ENCODE measurements around the gene PDGFC.

PDGFC gene

DNA sequence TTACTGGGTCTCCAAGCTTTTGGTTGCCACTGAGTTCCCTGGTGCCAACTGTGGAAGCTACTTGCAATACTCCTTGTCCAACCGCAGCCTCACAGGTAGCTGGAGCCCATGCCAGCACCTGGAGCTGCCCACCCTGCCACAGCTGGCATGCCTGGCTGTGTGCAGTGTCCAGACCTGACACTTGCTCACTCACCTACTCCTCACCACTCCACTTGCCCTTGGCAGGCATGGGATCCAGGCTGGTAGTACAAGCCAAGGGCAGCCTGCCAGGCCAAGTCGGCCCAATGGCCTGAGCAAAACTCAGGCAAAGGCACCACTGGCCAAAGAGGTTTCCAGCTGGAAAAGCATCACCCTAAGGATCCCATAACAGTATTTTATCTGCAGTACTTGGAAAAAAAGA is 246.3 kb downstream of the PDGFC start:
- DNase-seq (ENCODE audit: extremely low spot score): no peak
- TF ChIP-seq, protein P1, sequence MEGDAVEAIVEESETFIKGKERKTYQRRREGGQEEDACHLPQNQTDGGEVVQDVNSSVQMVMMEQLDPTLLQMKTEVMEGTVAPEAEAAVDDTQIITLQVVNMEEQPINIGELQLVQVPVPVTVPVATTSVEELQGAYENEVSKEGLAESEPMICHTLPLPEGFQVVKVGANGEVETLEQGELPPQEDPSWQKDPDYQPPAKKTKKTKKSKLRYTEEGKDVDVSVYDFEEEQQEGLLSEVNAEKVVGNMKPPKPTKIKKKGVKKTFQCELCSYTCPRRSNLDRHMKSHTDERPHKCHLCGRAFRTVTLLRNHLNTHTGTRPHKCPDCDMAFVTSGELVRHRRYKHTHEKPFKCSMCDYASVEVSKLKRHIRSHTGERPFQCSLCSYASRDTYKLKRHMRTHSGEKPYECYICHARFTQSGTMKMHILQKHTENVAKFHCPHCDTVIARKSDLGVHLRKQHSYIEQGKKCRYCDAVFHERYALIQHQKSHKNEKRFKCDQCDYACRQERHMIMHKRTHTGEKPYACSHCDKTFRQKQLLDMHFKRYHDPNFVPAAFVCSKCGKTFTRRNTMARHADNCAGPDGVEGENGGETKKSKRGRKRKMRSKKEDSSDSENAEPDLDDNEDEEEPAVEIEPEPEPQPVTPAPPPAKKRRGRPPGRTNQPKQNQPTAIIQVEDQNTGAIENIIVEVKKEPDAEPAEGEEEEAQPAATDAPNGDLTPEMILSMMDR (IDR thresholded peaks at IDR 0.05; ENCODE audit: control extremely low read depth, extremely low read depth, low read depth, missing control alignments): no peak
- POLR2A ChIA-PET: no interaction called here
- CTCF ChIA-PET: interaction anchor here (0.9 kb wide), 1 partner anchor 16 kb away, joined by 4 read pairs; no protein-coding TSS in a partner anchor

DNA sequence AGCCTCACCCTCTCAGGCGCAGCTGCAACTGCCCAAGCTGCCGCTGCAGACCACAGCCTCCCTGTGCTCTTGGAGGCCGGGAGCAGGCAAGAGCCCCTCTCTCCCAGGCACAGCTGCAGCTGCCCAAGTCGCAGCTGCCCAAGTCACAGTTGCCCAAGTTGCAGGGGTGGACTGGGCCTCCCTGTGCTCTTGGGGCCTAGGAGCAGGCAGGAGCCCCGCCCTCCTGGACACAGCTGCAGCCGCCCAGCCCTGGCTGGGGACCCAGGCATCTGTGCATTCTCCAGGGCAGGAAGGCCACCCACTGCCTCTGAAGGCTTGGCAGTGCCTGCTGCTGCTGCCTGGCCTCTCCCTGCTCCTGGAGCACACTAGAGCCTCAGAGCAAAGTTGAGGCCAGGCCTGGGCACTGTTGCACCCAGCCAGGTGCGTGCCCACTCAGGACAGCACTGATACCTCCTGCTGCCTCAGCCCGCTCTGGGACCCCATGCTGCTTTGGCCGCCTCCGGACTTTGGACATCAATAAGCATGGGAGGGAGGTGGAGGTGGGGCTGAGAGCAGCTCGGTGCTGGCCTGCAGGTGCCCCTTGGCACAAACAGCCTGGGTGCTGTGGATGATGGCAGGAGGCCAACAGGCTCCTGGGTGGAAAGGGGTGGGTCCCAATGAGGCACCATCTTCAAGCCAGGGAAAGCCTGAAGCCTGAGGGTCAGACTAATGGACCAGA is 247.5 kb downstream of the PDGFC start:
- ChIA-PET CTCF (no interaction called here), POLR2A (no interaction called here)
- TF ChIP-seq, protein P1 (IDR thresholded peaks at IDR 0.05; ENCODE audit: control extremely low read depth, extremely low read depth, low read depth, missing control alignments): no peak
- DNase-seq (ENCODE audit: extremely low spot score): no peak

DNA sequence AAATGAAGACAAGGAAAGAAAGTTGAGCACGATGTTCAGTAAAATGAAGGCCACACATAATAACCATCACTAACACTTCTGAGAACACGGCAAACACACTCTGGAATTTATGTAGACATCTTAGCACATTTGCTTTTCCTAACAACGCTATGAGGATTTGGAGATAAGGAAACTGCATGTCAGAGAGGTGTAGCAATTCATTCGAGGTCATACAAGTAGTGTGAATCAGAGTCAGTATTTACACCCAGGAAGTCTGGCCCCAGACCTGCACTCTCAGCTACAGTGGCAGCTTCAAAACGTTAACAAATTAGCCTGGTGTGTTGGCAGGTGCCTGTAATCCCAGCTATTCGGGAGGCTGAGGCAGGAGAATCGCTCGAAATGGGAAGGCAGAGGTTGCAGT is 253.4 kb downstream of the PDGFC start:
- POLR2A ChIA-PET: no interaction called here
- no peak for DNase-seq (ENCODE audit: extremely low spot score)
- CTCF ChIA-PET: no interaction called here
- TF ChIP-seq, protein P1 (IDR thresholded peaks at IDR 0.05; ENCODE audit: control extremely low read depth, extremely low read depth, low read depth, missing control alignments): no peak

DNA sequence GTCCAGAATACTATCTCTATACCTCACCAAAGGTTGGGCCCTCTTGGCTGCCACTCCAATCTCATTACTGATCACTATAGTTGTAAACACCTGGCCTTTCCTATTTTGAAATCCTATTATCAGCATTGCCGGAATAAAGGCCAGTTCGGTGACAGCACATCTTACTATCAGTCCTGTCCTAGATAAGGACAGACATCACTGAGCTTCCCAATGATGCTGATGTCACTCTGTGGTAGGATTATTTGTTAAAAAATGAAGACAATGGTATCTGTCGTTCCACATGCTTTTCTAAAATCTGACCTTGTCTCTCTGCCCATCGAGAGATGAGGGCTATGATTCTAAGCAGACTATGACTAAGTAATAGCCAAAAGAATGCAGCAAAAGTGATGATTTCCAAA is 260.4 kb downstream of the PDGFC start:
- POLR2A ChIA-PET: no interaction called here
- CTCF ChIA-PET: no interaction called here
- TF ChIP-seq, protein P1 (IDR thresholded peaks at IDR 0.05; ENCODE audit: control extremely low read depth, extremely low read depth, low read depth, missing control alignments): no peak
- no peak for DNase-seq (ENCODE audit: extremely low spot score)
